ENCODE measurements around the gene SULT1E1.

- no peak for TF ChIP-seq POLR2A (IDR thresholded peaks at IDR 0.05)
- no peak for TF ChIP-seq CTCF (IDR thresholded peaks at IDR 0.05)
These were observed 49.2 kb upstream of the SULT1E1 start for GRCh38 chr4:69909195-69909594.

Data from testis (tissue), 2 donors.